H1 (cell line): ENCODE results near the gene RNF152. TPM values are rescaled to one million over a fixed set of nuclear protein-coding genes. Genes with fewer than 3 reads are reported as not detected.

Experiments
- CEBPB ChIP-seq: IDR thresholded peaks from 2 replicates; pipeline ENCODE4 v1.6.1; 2012; ENCODE audit warnings: low read depth, low read length
- SIRT6 ChIP-seq: IDR thresholded peaks from one replicate; pipeline ENCODE4 v1.7.1; 2012; ENCODE audit warnings: low read length, inconsistent platforms
- TAF1 ChIP-seq: IDR thresholded peaks from 2 replicates; pipeline ENCODE4 v1.6.1; 2011; ENCODE audit warnings: mild to moderate bottlenecking, low read depth, low read length
- polyA plus RNA-seq, 7 experiments: library from polyadenylated mRNA; depleted of rRNA in 3 of 7; stranded (reverse) in 5 of 7; unstranded in 2 of 7; fragments of >200 nt in 5 of 7; fragments of 200-250 nt in 2 of 7; gene quantifications; 1 replicate in 5 of 7; 2 replicates in 1 of 7; 4 replicates in 1 of 7; pipeline versions ENCODE4 v1.2.1 to v1.2.3, GENCODE V29; 2011 to 2013; ENCODE audit warnings: missing spikeins in 2 of 7, mixed read lengths in 2 of 7
- total RNA-seq: library from RNA; stranded (reverse); fragmentation: NEBNext Ultra II Directional; extraction: Animal tissue kit (Norgen Biotek cat#: 25700); gene quantifications from 2 replicates; pipeline ENCODE4 v1.2.1, GENCODE V29; 2021

The RNF152 gene
- total and polyA plus RNA-seq, 2 of the 8 experiments (the other 6 are each of a cell fraction or from before 2014, with no cell fraction given) = 1.1 to 2.7 TPM

DNA sequence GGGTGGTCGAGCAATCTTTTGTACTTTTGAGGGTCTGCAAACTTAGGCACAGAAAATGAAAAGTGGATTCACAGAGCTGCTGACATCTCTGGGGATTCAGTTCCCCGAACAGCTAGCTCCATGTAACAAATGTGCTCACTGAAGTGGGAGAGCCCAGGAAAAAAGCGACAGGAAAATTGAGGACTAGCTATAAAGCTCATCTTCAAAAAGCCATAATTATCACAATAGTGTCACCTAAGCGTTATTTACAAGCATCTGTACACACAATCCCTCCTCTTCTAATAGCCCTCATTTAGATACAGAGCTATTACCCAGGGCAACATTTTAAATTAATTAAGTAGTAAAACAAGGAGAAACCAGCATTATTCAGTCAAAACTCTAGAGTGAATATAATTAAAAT lies 36.1 kb downstream of the RNF152 start (continued):
- TF ChIP-seq CEBPB (no peak), TAF1 (no peak), SIRT6 (no peak)
